T-helper 1 cell treated with Interleukin-12 subunit alpha and Interleukin-12 subunit beta and Interleukin-4 antibody, amounts not matched to agents 30 μg/mL and 1 μg/mL, for 36 hours (primary cell): ENCODE measurements around the gene VTA1.
"Not testable (repeated sequence)": the region's sequence is repeated elsewhere in the genome, so short reads cannot be mapped to it uniquely, and the experiment has no call there.

Source experiments
- H3K27ac Mint-ChIP-seq: one replicate; pipeline ENCODE4 v1.8.0; 2021; ENCODE audit warnings: mild to moderate bottlenecking, mixed read lengths
- H3K27me3 Mint-ChIP-seq: one replicate; pipeline ENCODE4 v1.8.0; 2021; ENCODE audit warnings: low read depth, mixed read lengths
- H3K36me3 Mint-ChIP-seq: one replicate; pipeline ENCODE4 v1.8.0; 2021; ENCODE audit warnings: low read depth, mixed read lengths
- H3K4me1 Mint-ChIP-seq: one replicate; pipeline ENCODE4 v1.8.0; 2021; ENCODE audit warnings: low read depth, mixed read lengths
- H3K4me3 Mint-ChIP-seq: one replicate; pipeline ENCODE4 v1.8.0; 2021; ENCODE audit warnings: mild to moderate bottlenecking, moderate library complexity, mixed read lengths
- H3K9me3 Mint-ChIP-seq: one replicate; pipeline ENCODE4 v1.8.0; 2021; ENCODE audit warnings: mixed read lengths

The VTA1 gene

DNA sequence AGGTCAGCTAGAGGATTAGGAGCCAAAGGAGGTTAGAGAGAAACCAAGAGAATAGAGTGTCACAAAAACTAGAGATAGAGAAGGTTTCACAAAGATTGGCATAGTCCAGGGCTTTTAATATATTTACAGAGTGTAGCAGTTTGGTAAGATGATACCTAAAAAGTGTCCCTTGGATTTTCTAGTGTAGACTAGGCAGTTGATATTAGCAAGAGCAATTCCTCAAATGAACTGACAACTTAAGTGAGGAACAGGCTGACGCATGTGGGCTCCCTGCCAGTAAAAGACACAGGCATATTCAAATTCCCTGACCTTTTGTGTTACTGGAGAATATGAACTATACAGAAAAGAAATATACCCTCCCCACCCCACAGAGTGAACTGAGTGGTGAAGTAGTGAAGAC, 40.1 kb downstream of the VTA1 start:
- no peaks in the 10 kb centered on the region for H3K27me3 Mint-ChIP-seq
- peaks cover 9% of the 10 kb centered on the region for H3K36me3 Mint-ChIP-seq
- H3K27ac Mint-ChIP-seq, result no peak overlapping the region
- no peaks in the 10 kb centered on the region for H3K9me3 Mint-ChIP-seq
- peaks cover 1% of the 10 kb centered on the region for H3K4me1 Mint-ChIP-seq
- H3K4me3 Mint-ChIP-seq, result no peak overlapping the region

DNA sequence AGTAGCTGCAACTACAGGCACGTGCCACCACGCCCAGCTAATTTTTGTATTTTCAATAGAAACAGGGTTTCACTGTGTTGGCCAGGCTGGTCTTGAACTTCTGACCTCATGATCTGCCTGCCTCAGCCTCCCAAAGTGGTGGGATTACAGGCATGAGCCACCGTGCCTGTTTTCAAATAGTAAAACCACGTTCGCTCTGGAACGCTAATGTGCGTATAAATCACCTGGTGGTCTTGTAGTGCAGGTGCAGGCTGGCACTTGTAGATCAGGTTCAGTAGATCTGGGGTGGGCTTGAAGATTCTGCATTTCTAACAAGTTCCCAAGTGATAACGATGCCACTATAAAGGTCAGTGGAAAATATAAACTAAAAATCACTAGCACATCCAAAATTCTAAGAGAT, 41.3 kb downstream of the VTA1 start:
- H3K4me3 Mint-ChIP-seq, H3K9me3 Mint-ChIP-seq, H3K27ac Mint-ChIP-seq, H3K4me1 Mint-ChIP-seq, H3K27me3 Mint-ChIP-seq, H3K36me3 Mint-ChIP-seq: not testable (repeated sequence)

DNA sequence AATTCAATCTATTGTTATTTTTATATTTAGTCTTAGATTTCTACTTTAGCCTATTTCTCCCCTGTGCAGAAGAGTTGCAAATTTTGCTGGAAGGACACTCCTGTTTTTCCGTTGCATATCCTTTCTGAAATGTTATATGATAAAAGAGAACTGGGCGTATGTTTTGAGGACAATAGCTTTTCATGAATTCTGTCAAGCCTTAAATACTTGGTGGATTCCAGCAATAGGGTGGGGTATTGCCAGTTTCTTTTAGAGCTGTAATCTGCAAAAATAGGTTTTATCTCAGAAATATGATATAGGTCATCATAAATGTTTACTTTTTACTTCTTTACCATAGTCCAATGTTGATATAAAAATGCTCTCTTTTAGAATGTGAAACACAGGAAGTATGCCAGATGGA, 42.0 kb downstream of the VTA1 start:
- no peak overlapping the region for H3K27ac Mint-ChIP-seq
- peaks cover 5% of the 10 kb centered on the region for H3K36me3 Mint-ChIP-seq
- H3K27me3 Mint-ChIP-seq, result no peaks in the 10 kb centered on the region
- no peaks in the 10 kb centered on the region for H3K9me3 Mint-ChIP-seq
- H3K4me3 Mint-ChIP-seq, result no peak overlapping the region
- no peaks in the 10 kb centered on the region for H3K4me1 Mint-ChIP-seq

DNA sequence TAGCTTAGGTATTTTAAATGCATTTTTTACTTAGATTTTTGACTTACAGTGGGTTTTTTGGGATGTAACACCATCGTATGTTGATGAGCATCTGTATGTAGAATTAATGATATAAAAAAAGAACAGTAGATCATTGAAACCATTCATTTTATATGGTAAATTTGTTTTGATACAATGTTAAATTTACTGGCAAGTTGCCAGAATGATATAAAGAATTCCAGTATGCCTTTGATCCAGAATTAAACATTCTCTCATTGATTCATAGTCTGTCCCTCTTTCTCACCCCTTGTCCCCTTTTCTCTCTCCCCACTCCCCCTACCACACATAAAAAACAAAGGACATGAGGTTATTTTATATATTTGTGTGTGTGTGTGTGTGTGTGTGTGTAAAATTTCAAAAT, 45.3 kb downstream of the VTA1 start:
- H3K9me3 Mint-ChIP-seq, result no peaks in the 10 kb centered on the region
- H3K4me3 Mint-ChIP-seq, result no peak overlapping the region
- H3K36me3 Mint-ChIP-seq, result peaks cover 5% of the 10 kb centered on the region
- H3K4me1 Mint-ChIP-seq, result no peaks in the 10 kb centered on the region
- H3K27me3 Mint-ChIP-seq, result no peaks in the 10 kb centered on the region
- no peak overlapping the region for H3K27ac Mint-ChIP-seq

DNA sequence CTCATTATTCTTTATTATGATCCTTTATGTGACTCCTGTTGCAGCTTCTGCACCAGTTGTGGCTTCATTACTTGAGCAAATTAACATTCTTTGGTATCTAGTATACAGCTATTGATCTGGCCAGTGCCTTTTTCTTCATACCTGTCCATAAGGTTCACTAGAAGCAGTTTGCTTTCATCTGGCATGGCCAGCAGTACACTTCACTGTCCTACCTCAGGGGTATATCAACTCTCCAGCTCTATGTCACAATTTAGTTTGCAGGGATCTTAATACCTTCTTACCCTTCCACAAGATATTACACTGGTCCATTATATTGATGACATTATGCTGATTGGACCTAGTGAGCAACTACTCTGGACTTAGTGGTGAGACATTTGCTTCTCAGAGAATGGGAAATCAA, 46.6 kb downstream of the VTA1 start:
- Mint-ChIP-seq H3K27ac (no peak overlapping the region), H3K27me3 (no peaks in the 10 kb centered on the region), H3K4me3 (no peak overlapping the region), H3K36me3 (peaks cover 5% of the 10 kb centered on the region), H3K4me1 (no peaks in the 10 kb centered on the region), H3K9me3 (no peaks in the 10 kb centered on the region)

DNA sequence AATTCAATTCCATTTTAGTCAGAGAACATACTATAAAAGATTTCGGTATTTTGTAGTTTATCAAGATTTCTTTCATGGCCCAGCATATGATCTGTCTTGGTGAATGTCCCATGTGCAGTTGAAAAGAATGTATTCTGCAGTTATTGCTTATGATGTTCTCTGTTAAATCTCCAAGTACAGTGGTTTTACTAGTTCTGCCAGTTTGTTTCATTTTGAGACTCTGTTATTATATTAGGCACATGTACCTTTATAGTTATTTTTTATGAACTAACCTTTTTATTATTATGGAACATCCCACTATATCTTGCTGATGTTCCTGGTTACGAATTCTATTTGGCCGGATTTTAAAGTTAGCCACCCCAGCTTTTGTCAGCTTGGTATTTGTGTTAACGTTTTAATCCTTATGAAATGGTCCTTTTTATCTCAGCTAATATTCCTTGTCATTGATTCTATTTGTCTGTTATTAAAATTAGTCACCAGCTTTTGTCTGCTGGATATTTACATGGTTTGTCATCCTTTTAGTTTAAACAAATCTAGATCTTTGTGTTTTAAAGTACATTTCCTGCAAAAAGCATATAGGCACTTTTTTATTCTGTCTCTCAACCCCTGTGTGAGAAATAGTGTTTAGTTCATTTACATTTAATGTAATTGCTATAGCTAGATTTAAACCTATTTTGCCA, 48.9 kb downstream of the VTA1 start:
- Mint-ChIP-seq H3K4me3 (no peak overlapping the region), H3K27ac (no peak overlapping the region), H3K4me1 (no peaks in the 10 kb centered on the region), H3K9me3 (no peaks in the 10 kb centered on the region), H3K27me3 (no peaks in the 10 kb centered on the region), H3K36me3 (peaks cover 3% of the 10 kb centered on the region)

DNA sequence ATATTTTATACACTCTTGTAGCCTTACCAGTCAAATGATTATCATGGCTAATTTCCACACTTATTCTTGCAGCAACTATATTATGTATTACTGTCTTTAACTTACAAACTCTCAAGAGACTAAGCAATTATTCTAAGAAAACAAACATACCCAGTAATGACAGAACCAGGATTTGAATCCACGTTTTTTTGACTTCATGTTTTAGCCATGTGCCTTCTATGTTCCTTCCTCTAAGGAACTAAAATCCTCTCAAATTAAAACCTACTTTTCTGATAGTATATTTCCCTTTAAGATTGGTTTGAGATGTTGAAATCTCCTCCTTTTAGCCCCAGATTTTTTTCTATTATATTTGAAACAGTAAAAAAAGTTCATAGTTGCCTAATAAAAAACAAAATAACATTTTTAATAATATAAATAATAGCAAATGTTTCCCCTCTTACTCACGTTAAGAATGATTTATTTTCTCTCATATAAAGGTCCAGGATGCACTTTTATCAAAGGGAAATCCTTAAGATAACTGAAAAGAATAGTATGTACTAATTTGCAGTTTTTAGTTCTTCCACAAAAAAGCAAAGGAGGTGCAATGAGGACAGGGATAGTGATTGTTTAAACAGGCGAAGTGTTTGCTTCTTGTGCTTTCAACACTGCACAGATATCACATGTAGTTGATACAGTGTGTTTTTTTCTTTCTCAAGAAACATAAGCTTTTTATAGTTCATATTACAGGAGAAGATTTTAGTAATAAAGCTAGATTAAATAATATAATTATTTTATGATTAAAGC, 54.0 kb downstream of the VTA1 start:
- Mint-ChIP-seq H3K27ac (no peak overlapping the region), H3K36me3 (peaks cover 13% of the 10 kb centered on the region)

DNA sequence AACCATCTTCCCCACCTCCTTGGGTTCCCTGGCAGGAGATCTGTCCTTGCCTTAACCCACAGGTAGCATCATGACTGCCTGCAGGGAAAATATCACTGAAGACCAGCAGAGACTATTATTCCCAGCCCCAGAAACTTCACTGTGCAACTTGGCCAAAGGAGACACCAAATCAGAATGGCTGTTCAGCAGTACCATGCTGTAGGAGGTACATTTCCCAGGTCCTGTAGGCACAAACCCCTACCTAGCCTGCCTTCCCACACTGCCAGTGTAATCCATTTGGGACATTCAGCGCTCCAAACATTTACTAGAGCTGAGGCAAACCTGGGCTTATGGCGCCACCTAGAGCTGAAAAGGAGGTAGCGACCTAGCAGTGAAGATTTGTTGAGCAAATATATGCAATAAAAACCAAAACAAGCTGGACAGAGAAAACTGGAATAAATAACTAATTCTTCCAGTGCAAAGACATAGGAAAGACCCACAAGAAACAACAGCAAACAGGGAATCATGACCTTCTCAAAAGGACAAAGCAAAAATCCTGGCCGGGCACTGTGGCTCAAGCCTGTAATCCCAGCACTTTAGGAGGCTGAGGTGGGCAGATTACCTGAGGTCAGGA, 60.3 kb downstream of the VTA1 start:
- Mint-ChIP-seq H3K4me1 (no peaks in the 10 kb centered on the region), H3K4me3 (no peak overlapping the region), H3K27ac (no peak overlapping the region), H3K9me3 (peaks cover 9% of the 10 kb centered on the region), H3K36me3 (peaks cover 37% of the 10 kb centered on the region), H3K27me3 (no peaks in the 10 kb centered on the region)

More for the DNA sequence above, 54.0 kb downstream of the VTA1 start:
- H3K9me3 Mint-ChIP-seq, result no peaks in the 10 kb centered on the region
- no peak overlapping the region for H3K4me3 Mint-ChIP-seq
- H3K4me1 Mint-ChIP-seq, result no peaks in the 10 kb centered on the region
- no peaks in the 10 kb centered on the region for H3K27me3 Mint-ChIP-seq

DNA sequence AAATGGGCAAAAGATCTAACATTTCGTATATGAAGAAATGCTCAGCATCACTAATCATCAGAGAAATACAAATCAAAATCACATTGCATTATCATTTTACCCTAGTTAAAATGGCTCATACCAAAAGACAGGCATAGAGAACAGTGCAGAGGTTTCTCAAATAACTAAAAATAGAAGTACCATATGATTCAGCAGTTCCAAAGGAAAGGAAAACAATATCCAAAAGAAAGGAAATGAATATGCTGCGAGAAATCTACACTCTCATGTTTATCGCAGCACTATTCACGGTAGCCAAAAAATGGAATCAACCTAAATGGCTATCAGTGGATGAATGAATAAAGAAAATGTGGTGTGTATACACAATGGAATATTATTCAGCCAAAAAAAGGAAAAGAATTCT, 63.5 kb downstream of the VTA1 start:
- Mint-ChIP-seq H3K27ac (no peak overlapping the region), H3K36me3 (peaks cover 49% of the 10 kb centered on the region), H3K4me3 (no peak overlapping the region), H3K27me3 (no peaks in the 10 kb centered on the region), H3K4me1 (no peaks in the 10 kb centered on the region), H3K9me3 (peaks cover 25% of the 10 kb centered on the region)

DNA sequence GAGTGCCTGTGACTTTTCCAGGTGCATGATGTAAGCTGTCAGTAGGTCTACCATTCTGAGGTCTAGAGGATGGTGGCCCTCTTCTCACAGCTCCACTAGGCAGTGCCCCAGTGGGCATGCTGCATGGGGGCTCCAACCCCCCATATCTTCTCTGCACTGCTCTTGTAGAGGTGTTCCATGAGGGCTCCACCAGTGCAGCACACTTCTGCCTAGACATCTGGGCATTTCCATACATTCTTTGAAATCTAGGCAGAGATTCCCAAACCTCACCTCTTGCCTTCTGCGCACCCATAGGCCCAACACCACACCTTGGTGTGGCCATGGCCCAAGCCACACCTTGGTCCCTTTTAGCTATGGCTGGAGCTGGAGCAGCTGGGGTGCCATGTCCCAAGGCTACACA, 66.3 kb downstream of the VTA1 start:
- no peaks in the 10 kb centered on the region for H3K4me1 Mint-ChIP-seq
- H3K9me3 Mint-ChIP-seq, result peaks cover 25% of the 10 kb centered on the region
- no peak overlapping the region for H3K4me3 Mint-ChIP-seq
- peaks cover 41% of the 10 kb centered on the region for H3K36me3 Mint-ChIP-seq
- H3K27me3 Mint-ChIP-seq, result no peaks in the 10 kb centered on the region
- no peak overlapping the region for H3K27ac Mint-ChIP-seq

DNA sequence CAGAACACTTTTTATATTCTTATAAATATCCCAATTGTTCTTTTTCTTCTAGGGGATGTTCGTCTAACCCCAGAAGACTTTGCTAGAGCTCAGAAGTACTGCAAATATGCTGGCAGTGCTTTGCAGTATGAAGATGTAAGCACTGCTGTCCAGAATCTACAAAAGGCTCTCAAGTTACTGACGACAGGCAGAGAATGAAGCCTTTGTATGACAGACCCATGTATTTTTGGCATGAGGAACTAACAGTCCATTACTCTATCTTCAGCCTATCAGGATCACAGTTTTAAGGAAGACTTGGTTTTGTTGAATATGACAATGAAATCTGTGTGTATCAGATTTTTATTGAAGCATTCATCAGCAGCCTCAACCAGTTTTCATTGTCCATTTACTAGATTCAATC, 71.4 kb downstream of the VTA1 start:
- Mint-ChIP-seq H3K4me3 (no peak overlapping the region), H3K27me3 (no peaks in the 10 kb centered on the region), H3K36me3 (peaks cover 9% of the 10 kb centered on the region), H3K4me1 (no peaks in the 10 kb centered on the region), H3K9me3 (peaks cover 6% of the 10 kb centered on the region), H3K27ac (no peak overlapping the region)

DNA sequence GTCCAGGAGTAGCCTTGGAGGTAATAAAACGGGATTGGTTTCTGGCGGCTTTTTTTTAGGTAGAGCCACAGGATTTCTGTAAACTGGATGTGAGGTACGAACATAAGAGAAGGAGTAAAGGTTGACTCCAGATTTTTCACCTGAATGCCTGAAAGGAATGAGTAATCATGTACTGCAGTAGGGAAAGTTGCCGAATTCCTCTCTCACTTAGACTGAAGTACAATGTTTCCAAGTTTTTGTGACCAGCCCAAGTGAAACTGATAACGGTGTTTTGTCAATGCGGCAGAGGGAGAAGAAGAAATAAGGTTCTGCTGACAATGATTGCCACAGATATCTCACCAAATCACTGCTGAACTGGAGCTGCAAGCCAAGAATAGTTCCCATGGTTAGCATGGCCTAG, 75.0 kb downstream of the VTA1 start:
- H3K4me3 Mint-ChIP-seq, result no peak overlapping the region
- no peaks in the 10 kb centered on the region for H3K4me1 Mint-ChIP-seq
- no peaks in the 10 kb centered on the region for H3K36me3 Mint-ChIP-seq
- H3K27me3 Mint-ChIP-seq, result no peaks in the 10 kb centered on the region
- H3K9me3 Mint-ChIP-seq, result no peaks in the 10 kb centered on the region
- no peak overlapping the region for H3K27ac Mint-ChIP-seq

DNA sequence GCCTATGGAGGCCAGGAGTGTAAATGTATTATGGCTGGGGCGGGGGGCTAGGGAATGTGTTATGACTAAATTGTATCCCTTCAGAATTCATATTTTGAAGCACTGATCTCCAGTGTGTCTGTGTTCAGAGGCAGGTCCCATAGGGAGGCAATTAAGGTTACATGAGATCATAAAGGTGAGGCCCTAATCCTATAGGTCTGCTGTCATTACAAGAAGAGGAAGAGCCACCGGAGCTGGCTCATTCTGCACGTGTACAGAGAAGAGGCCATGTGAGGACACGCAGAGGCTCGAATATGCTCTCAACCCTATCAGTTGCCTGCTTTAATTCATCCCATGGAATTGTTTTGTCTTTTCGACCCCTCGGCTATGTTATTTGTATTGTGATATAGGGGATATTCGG, 76.9 kb downstream of the VTA1 start:
- no peaks in the 10 kb centered on the region for H3K36me3 Mint-ChIP-seq
- no peak overlapping the region for H3K27ac Mint-ChIP-seq
- H3K9me3 Mint-ChIP-seq, result no peaks in the 10 kb centered on the region
- H3K27me3 Mint-ChIP-seq, result no peaks in the 10 kb centered on the region
- no peaks in the 10 kb centered on the region for H3K4me1 Mint-ChIP-seq
- H3K4me3 Mint-ChIP-seq, result no peak overlapping the region

DNA sequence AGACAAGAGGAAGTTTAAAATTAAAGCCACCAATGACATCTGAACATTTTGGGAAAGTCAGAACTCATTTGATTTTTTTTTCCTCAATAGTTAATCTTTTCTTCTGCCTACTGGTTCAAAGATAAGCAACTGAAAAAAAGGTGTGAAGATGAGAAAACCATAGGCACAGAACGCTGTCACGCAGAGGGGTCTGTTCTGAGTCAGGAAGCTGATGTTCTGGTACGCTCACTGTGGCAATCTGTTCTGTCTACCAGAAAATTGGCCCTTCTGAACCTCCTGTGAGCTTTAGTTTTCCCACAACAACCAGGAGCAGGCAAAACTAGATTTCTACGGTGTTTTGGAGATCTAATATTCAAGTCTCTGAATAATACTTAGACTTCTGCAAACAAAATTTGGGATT, 78.1 kb downstream of the VTA1 start:
- no peak overlapping the region for H3K27ac Mint-ChIP-seq
- no peak overlapping the region for H3K4me3 Mint-ChIP-seq
- no peaks in the 10 kb centered on the region for H3K9me3 Mint-ChIP-seq
- no peaks in the 10 kb centered on the region for H3K36me3 Mint-ChIP-seq
- H3K4me1 Mint-ChIP-seq, result no peaks in the 10 kb centered on the region
- H3K27me3 Mint-ChIP-seq, result no peaks in the 10 kb centered on the region

DNA sequence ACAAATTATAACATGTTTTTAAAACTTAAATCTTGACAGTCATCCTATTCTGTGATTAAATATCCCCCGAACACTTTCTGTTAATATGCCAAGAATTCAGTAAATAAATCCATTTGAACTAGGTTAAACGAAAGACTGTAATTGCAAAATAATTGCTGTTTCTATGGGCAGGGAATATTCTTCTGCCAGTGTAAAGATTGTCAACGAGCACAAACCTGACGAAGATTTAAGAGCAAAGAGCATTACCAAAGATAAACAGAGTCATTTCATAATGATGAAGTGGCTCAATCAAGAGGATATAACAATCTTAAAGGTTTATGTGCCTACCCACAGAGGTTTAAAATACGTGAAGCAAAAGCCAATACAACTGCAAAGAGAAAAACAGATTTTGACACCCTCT, 78.5 kb downstream of the VTA1 start:
- no peak overlapping the region for H3K27ac Mint-ChIP-seq
- no peaks in the 10 kb centered on the region for H3K36me3 Mint-ChIP-seq
- no peak overlapping the region for H3K4me3 Mint-ChIP-seq
- H3K4me1 Mint-ChIP-seq, result no peaks in the 10 kb centered on the region
- H3K9me3 Mint-ChIP-seq, result no peaks in the 10 kb centered on the region
- no peaks in the 10 kb centered on the region for H3K27me3 Mint-ChIP-seq
